ENCODE data around the gene LEUTX.

LEUTX gene

DNA sequence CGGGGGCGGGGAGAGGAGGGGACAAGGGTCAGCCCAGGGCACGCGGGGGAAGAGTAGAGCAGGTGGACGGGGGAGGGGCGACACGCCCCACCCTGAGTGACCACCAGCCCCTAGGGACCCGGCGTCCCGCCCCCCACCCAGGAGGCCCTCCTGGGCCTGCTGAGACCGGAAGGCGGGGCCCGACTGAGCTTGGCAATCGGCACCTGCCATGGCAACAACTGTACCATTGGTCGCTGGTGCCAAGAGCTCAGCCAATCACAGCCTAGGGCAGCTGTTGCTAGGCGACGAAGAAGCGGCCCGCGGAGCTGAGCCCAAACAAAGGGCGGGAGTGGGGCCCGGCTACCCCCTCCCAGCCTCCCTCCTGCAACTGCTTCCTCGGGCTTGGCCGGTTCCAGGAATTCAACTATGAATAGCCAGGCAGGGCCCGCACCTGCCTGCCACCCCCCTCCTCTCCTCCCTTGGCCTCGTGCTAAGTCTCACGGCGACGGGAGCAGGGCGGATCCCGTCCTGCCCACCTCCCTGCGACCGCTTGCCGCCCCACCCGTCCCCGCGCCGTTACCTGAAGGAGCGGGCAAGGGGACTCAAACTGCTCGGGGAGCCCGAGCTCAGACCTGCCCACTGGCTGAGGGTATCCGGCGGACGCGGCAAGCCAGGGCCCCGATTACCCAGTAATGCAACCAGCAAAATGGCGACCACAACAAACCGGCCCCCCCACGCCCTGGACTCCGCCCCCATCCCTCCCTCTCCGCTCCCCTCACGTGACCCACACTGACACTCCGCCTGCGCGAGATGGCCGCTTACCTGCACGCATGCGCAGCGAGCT is 55.0 kb downstream of the LEUTX start, which contains the start of gene DYRK1B:
TSS of gene DYRK1B (minus strand) at position 699 of the 823 bp plus-strand sequence. CDS start 2,295 bp downstream, outside the sequence.
- TF ChIP-seq TEAD4 (IDR thresholded peaks at IDR 0.05): no peak; the same call in 1 of the 2 replicates
- TF ChIP-seq YY1 (IDR thresholded peaks at IDR 0.05; ENCODE audit: low read depth): peak; percentile 92
- TF ChIP-seq, protein P1, sequence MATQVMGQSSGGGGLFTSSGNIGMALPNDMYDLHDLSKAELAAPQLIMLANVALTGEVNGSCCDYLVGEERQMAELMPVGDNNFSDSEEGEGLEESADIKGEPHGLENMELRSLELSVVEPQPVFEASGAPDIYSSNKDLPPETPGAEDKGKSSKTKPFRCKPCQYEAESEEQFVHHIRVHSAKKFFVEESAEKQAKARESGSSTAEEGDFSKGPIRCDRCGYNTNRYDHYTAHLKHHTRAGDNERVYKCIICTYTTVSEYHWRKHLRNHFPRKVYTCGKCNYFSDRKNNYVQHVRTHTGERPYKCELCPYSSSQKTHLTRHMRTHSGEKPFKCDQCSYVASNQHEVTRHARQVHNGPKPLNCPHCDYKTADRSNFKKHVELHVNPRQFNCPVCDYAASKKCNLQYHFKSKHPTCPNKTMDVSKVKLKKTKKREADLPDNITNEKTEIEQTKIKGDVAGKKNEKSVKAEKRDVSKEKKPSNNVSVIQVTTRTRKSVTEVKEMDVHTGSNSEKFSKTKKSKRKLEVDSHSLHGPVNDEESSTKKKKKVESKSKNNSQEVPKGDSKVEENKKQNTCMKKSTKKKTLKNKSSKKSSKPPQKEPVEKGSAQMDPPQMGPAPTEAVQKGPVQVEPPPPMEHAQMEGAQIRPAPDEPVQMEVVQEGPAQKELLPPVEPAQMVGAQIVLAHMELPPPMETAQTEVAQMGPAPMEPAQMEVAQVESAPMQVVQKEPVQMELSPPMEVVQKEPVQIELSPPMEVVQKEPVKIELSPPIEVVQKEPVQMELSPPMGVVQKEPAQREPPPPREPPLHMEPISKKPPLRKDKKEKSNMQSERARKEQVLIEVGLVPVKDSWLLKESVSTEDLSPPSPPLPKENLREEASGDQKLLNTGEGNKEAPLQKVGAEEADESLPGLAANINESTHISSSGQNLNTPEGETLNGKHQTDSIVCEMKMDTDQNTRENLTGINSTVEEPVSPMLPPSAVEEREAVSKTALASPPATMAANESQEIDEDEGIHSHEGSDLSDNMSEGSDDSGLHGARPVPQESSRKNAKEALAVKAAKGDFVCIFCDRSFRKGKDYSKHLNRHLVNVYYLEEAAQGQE (IDR thresholded peaks at IDR 0.05; ENCODE audit: low read depth): no peak
- peak; percentile 92 for TF ChIP-seq ZBTB7A (IDR thresholded peaks at IDR 0.05; ENCODE audit: low read depth)
- 0 out of 2 replicates have a peak, but pooled peaks have one; percentile 31 for TF ChIP-seq EP300 (IDR thresholded peaks at IDR 0.05; ENCODE audit: borderline replicate concordance)
- no peak for TF ChIP-seq FOXM1 (IDR thresholded peaks at IDR 0.05; ENCODE audit: borderline replicate concordance, low read depth)
- TF ChIP-seq CREB1 (IDR thresholded peaks at IDR 0.05; ENCODE audit: low read depth): no peak
- peak; percentile 59 for TF ChIP-seq TCF12 (IDR thresholded peaks at IDR 0.05; ENCODE audit: low read depth)
- TF ChIP-seq, protein P2, sequence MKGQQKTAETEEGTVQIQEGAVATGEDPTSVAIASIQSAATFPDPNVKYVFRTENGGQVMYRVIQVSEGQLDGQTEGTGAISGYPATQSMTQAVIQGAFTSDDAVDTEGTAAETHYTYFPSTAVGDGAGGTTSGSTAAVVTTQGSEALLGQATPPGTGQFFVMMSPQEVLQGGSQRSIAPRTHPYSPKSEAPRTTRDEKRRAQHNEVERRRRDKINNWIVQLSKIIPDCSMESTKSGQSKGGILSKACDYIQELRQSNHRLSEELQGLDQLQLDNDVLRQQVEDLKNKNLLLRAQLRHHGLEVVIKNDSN (IDR thresholded peaks at IDR 0.05): peak; percentile 100
- TF ChIP-seq CEBPB (IDR thresholded peaks at IDR 0.05): no peak
- peak; percentile 63; the same call in 1 of the 2 replicates for TF ChIP-seq EGR1 (IDR thresholded peaks at IDR 0.05)
- TF ChIP-seq, protein P3, sequence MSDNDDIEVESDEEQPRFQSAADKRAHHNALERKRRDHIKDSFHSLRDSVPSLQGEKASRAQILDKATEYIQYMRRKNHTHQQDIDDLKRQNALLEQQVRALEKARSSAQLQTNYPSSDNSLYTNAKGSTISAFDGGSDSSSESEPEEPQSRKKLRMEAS (IDR thresholded peaks at IDR 0.05): peak; percentile 62
- 0 out of 2 replicates have a peak, but pooled peaks have one; percentile 42 for TF ChIP-seq TAF1 (IDR thresholded peaks at IDR 0.05; ENCODE audit: low read depth)
- no peak for TF ChIP-seq NFIC (IDR thresholded peaks at IDR 0.05)
- no peak for TF ChIP-seq RAD21 (IDR thresholded peaks at IDR 0.05; ENCODE audit: low read depth)

DNA sequence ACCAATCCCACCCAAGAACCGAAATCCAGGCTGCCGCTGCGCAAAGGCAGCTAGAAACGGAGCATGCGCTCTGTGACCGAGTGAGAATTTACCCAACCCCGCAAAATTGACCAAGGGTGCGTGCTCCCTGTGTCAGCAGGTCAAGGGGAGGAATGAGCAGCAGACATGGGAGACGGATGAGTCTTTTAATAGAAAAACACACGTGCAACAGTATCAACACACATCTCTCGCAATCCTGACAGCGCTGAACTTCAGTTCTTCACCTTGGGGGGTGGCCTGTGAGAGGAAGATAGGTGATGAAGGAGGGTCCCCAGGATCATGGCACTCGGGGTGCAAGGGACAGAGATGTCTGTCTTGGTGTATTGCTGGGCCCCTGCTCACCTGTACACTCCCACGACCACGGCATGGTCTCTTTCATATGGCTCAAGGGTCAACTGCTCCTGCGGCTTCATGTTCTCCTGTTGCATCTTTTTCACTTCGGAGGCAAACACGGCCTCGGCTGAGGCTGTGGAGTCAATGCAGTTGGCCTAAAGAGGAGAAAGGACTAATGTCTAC is 55.7 kb downstream of the LEUTX start:
- no peak for TF ChIP-seq TCF12 (IDR thresholded peaks at IDR 0.05; ENCODE audit: low read depth)
- TF ChIP-seq, protein P1 (IDR thresholded peaks at IDR 0.05; ENCODE audit: low read depth): no peak
- no peak for TF ChIP-seq CEBPB (IDR thresholded peaks at IDR 0.05)
- TF ChIP-seq CREB1 (IDR thresholded peaks at IDR 0.05; ENCODE audit: low read depth): no peak
- TF ChIP-seq RAD21 (IDR thresholded peaks at IDR 0.05; ENCODE audit: low read depth): no peak
- TF ChIP-seq ZBTB7A (IDR thresholded peaks at IDR 0.05; ENCODE audit: low read depth): no peak
- no peak for TF ChIP-seq TEAD4 (IDR thresholded peaks at IDR 0.05)
- TF ChIP-seq, protein P3 (IDR thresholded peaks at IDR 0.05): no peak; the same call in 1 of the 2 replicates
